Stimulated activated CD8-positive, alpha-beta memory T cell treated with anti-CD3 and anti-CD28 coated beads, Interleukin-15, amount 100 ng/mL, for 1 hour (primary cell): ENCODE results near the gene MCFD2.
A peak's percentile ranks its signal among the peaks of the same experiment; 100 is the strongest.

ENCODE experiments used
- DNase-seq: peaks from one replicate; pipeline ENCODE4 v3.0.0-alpha.2; 2020; ENCODE audit warnings: low read depth

Gene MCFD2

DNA sequence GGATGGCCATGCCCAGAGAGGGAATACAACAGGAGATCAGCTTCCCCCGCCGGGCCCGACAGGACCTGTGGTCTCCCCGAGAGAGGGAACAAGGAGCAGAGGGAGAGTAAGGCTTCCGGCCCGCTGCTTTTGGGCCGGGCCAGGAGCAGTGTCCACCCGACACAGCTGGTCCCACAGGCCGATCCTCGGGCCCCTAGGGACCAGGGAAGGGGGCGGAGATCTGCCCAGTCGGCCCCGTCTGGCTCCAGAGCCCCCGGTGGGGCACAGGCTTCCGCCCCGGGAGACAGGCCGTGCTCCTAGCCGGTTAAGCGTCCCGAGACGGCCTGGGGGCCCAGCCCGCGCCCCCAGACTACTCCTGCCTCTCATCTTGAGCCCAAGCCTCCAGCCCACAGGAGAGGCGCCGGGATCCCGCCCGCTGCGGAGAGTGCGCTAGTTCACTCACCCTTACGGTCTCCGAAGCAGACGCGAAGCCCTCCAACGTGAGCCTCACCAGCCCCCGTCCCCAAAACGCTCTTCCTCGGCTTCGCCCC is at the start of gene MCFD2:
Gene MCFD2, minus strand, starts transcription at position 526 of the 530 bp plus-strand sequence. CDS start 6,635 bp downstream, outside the sequence.
- DNase-seq, result no peak

DNA sequence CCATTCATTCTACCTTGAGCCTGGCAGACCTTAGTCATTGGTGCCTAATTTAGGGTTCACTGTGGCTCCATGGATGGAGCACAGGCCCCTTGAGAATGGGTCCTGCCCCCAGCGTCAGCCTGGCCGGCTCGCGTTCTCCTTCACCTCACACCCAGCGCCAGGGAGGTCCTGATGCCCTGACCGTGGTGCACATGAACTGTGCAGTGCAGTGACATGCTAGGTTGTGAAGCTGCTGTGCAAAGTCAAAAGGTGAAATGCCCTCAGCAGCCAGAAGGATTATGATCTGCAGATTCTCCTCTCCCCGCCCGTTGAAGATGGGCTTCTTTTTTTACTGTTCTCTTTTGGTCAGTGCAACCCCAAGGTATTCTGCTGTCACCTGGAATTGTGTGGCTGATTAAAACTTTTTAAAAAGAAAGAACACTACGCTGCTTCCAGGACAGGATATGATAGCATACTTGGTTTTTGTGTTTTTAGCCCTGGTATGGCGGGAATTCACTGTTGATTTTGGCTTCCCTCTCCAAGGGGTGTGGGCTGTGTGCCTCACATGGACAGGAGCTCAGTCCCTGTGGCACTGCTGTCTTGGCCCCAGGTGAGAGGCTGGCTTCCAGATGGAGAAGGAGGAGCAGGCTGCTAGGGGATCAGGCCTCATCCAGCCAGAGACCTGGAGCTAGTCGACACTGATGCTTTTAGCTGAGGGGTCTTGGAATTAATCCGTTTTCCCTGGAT is 49.4 kb upstream of the MCFD2 start:
- no peak for DNase-seq

DNA sequence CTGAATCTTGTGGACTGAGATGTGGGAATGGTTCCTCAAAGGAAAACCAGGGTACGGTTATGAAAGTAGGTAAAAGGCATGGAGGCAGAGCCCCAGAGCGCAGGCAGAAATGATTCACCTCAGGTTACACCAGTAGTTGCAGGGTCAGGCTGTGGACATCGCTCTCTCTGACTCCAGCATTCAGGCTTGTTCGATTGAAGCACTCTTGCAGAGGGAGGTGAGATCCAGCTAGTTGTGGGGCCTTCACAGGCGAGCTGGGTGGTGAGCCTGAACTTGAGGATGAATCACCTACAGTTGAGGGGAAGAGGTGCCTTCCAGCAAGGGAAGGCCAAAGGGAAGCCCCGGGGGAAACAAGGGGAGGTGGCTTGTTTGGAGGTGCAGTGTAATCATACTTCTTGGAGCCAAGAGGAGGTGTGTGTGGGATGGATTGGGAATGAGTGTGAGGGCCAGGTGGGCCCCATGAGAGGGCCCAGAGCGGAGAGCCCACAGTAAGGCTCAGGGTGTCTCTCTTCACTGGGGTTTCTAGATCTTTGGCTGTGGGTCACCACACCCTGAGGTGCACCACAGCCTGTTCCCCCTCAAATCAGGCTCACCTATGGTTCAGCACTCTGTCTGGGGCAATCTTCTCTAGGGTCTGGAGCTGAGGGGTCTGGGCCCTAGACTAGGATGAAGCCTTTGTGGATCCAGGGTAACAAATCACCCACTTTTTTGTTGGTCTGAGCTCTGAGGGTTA is 48.5 kb upstream of the MCFD2 start:
- no peak for DNase-seq

DNA sequence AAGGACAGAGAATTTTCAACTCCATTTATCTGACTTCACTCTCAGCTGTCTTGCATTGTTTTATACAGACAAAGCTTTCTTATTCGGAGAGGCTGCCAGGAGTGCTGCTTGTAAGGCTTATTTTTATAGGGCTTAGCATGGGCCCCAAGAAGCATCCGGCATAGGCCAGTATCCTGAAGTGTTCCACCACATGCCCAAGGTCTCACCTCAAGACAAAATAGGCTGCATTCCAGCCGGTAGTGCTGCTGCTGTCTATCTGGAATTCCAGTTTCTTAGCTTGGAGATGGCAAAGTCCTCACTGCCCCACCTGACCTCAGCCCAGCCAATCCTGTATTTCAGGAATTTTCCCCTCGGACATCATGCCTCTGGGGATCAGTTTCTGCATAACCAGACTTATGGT is 47.6 kb upstream of the MCFD2 start:
- DNase-seq, result no peak

DNA sequence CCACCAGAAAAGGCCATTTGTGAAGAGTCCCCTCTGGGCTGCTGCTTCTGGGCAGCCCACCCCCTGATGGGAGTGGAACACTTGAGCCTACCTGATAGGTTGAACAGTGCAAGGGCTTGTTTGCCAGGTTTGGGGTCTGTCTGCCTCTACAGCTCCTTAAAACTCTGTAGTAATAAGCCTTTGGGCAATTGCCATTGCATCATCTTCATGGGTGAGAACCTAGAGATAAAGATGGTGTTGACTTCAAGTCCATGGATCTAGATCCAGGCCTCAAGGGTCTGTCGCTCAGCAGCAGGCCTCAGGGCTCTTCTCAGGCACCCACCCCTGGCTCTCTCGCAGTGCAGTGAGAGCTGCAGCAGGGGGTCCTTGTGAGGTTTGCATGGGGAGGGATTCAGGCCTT is 47.1 kb upstream of the MCFD2 start:
- DNase-seq, result no peak

DNA sequence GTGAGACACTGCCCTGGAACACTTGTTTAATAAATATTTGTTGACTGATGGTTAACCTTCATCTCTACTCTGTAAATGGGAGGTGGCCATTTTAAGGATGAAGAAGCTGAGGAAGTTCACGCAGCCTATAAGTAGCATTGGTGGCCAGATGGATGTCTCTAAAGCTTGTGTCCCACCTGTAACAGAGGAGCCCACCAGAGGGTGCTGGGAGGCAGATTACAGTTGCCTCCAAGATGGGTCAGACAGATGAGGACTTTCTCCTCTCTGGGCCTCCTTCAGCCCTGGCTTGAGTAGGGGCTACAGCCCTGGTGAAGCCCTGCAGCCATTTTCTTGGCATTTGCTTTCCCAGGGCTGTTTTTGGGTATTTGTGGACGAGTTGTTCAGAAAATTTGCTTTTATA is 45.0 kb upstream of the MCFD2 start:
- no peak for DNase-seq

DNA sequence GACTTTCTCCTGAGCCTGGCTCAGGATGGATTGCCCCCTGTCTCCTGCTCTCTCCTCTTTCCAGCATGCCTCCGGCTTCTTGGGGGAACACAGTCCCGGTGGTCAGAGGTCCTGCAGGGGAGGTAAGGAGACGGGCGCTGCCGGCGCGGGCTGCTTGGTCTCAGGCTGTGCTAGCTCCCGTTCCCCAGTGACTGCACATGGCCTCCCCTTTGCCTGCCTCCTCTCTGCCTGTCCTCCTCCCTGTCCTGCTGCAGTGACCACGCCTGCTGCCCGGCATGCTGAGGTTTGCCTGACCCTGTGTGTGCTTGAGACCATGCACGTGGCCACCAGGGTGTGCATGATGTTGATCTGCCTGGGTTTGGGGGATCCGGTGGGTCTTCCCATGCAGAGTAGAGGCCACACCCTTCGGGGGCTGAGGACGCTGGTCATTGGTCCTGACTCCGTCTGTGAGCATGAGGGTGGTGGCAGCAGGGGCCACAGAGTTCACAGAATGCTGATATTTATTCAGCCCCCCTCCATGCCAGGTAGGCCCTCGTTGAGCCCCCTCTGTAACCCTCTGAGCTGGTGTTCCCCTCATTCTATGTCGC is 42.9 kb upstream of the MCFD2 start:
- DNase-seq, result no peak

DNA sequence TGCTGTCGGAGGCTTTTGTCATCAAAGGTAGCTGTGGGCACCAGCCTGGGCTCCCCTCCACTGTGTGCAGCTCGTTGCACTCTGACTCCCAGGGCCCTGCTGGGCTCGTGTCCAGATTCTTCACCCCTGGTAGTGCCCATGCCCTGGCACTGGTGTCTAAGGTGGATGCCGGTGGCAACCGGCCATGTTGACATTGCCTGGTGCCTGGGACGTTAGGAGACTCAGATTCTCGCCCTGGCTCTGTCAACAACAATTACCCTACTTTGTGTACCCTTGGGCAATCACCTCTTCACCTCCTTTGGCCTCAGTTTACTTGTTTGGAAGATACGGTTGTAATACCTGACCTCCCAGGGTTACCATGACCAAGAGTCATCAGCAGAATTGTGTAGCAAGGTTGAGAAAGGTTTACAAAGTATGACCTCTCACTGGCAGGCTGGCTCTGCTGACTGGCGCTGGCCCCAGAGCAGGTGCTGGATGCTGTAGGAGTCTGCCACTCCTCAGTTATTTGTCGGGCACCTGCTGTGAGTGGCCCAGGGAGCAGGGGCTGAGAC is 41.5 kb upstream of the MCFD2 start:
- DNase-seq, result no peak

DNA sequence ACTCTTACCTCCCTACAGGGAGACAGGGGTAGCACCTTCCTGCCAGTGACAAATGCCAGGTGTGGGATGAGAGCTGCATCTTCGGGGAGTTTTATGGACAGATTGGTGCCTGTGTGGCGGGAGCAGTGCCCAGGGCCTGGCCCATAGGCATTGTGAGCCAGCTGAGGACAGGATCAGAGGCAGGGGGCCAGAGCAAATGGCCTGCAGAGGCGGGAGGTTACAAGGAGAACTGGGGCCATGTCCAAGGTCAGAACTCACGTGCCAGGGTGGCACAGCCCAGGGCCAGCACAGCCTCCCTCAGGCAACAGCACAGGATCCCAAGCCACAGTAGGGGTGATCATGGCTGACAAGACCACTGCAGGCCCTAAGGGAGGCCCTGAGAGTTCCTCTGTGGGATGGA is 40.2 kb upstream of the MCFD2 start:
- no peak for DNase-seq

DNA sequence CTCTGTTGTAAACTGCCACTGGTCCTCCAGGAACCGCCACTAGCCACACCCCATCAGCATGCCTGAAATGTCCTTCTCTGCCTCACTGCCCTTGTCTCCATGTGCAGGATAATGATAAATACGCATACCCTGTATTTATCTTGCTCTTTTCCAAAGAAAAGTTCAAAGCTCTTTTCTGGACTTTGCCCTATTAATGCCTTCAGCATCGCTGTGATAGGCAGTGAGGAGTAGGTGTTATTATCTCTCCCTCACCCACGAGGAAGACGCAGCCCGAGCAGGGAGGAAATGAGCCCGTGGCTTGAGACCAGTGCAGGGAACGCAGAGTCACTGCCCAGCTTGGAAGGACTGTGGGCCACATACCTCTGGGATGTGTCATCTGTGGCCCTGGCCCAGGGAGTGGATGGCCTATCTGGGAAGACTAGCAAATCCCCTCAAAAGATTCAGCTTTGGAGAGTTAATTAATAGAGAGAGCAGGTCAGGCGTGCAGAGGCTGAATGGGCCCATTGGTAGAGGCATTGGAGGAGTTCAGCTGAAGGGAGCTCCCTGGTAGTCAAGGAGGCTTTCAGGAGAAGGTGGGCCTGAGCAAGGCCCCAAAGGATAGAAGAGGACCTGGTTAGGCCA is 39.5 kb upstream of the MCFD2 start:
- DNase-seq, result no peak

DNA sequence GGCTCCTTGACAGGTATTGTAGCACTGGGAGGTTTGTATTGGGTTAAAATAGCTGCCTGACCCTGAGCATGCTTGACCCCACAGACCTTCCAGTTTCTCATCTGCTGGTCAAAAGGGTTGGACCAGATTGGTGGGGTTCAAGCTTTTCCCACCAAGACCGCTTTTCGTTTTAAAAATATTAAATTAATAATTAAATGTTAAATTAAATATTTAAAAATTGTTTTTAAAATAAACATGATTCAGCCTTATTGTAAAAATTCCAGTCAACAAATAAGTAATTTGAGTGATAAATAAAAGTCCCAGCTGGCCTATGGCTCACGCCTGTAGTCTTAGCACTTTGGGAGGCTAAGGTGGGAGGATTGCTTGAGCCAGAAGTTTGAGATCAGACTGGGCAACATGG is 36.6 kb upstream of the MCFD2 start:
- no peak for DNase-seq

DNA sequence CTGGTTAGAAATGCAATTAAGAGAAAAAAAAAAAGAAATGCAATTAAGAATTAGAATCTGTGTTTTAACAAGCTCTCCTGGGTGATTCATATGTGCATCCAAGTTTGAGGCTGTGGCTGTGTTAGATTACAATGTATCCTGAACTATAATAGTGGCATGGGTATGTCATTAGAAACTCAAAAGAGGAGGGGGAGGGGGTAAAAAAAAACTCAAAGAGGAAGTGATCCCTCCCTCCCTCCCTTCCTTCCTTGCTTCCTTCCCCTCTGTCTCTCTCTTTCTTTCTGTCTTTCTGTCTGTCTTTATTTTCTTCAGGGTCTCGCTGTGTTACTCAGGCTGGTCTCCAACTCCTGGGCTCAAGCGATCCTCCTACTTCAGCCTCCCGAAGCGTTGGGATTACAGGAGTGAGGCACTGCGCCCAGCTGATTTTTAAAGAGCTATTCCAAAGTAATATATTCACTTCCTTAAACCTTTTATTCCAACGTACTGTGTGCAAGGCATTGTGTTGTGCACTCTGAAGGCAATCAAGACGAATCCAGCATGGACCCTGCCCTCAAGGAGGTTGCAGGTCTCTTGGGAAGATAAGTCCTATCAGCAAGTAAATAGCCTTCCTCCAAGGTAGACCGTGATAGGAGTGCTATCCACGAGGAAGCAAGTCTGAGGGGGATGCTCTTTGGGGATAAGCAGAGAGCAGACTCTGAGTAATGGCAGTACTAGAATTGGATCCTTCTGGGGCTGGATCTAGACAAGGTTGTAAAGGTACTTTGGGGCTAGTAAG is 35.9 kb upstream of the MCFD2 start:
- DNase-seq, result no peak

DNA sequence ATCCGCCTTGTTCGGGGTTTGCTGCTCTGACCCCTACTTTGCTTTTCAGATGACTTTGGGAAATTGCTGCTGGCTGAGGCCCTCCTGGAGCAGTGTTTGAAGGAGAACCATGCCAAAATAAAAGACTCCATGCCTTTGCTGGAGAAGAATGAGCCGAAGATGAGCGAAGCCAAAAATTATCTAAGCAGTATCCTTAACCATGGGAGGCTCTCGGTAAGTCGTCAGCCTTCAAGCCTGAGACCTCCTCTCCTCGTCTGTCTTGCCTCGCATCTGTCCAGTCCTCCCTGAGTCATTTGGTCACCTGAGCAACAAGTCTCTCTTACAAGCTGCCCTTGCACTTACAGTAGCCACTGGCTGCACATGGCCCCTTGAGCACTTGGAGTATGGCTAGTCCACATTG is 34.7 kb upstream of the MCFD2 start:
- no peak for DNase-seq

DNA sequence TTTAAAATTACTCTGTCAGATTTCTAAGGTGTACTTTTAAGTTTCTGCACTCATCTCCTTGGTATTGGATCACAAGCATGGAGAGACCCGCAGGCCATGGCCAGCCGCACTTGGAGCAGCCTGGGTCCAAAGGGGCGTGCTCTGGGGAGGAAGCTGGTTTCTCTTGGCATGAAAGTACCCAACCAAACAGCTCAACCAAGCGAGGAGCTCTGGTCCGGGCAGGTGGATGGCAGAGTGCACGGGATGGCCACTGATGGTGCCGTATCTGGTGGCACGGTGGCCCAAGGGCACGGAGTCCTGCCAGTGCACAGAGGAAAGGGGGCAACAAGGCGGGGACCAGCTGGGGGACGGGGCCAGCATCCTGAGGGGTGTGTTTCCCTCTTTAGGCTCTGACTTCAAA is 32.2 kb upstream of the MCFD2 start:
- DNase-seq, result no peak

DNA sequence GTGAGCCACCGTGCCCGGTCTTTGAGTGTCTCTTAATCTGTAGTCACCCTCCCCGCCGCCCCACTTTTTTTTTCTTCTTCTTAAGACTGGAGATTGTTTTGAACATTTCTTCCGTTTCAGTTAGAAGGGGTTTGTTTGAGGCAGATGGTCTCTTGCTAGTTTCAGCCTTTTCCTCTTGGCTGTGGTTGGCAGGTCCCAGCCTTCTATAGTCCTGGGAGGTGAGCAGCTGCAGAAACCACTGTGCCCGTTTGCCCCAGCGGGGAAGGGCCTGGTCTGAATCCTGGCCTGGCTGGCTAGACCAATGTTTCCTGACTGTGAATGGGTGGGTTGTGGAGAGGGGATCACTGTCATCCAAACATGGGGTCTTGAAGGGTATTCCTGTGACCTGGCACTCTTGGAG is 30.1 kb upstream of the MCFD2 start:
- DNase-seq, result no peak

DNA sequence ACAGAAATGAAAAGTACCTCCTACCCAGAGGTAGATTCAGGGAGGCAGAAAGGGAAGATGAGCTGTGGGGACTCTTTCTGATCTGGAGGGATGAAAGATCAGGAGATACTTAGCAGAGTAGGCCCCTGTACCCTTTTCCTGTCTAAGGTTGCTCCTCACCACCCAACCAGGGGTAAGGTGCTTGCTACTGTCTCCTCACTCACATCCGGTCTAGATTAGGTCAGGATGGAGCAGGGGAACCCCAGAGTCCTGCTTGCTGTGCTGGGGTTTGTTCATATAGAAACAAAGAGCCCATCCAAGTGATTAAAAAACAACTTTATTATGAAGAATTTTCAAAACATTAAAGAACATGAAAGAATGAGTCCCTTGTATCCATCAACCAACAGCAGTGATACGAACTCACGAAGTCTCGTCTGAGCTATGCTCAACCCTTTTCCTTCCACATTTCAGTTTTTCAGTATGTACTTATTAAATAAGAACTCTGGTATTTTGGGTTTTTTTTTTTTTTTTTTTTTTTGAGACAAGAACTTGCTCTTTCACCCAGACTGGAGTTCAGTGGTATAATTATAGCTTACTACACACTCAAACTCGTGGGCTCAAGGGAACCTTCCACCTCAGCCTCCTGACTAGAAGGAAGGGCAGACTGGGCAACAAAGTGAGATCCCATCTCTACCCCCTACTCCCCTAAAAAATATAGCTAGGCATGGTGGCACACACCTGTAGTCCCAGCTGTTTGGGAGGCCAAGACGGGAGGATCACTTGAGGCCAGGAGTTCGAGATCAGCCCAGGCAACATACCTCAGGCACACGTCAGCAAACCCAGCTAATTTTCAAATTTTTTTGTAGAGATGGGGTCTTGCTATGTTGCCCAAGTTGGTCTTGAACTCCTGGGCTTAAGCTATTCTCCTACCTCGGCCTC is 28.5 kb upstream of the MCFD2 start:
- DNase-seq, result no peak

DNA sequence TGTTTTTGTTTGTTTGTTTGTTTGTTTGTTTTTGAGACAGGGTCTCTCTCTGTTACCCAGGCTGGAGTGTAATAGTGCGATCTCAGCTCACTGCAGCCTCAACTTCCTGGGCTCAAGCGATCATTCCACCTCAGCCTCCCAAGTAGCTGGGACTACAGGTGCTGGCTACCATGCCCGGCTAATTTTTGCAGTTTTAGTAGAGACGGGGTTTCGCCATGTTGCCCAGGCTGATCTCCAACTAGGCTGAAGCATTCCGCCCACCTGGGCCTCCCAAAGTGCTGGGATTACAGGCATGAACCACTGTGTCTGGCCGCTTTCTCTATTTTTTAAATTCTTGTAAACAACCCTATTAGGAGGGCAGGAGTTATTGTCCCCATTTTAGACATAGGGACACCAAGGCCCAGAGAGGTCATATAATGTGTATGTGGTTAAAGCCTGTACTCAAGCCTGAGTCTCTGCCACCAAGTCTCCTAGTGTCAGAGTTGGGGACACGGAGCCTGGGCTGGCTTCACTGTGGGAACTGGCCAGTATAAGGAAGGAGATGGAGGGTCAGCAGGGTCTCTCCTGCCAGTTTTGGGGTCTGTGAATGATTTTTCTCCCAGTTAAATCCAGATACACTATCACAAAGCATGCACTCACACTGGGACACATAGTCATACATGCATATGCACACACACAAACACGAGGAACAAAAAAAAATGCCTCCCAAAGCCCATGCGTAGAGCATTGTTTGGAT is 27.5 kb upstream of the MCFD2 start:
- no peak for DNase-seq

DNA sequence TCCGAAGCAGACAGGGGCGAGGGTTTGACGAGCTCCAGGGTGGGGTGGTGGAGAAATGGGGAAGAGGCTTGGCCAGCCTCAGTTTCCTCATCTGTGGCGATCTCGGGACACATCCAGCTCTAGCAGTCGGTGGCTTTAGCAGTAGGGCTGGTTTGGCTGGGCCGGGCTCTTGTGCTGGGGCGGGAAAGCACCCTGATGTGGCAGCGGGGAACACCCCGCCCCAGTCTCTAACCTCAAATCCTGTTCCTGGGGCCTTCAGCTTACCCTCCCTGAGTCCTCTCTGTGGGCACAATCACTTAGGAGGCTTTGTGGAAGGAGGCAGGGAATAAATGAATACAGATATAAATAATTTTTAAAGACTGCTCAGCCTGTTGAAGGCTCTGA is 26.5 kb upstream of the MCFD2 start:
- DNase-seq, result peak; percentile 38

DNA sequence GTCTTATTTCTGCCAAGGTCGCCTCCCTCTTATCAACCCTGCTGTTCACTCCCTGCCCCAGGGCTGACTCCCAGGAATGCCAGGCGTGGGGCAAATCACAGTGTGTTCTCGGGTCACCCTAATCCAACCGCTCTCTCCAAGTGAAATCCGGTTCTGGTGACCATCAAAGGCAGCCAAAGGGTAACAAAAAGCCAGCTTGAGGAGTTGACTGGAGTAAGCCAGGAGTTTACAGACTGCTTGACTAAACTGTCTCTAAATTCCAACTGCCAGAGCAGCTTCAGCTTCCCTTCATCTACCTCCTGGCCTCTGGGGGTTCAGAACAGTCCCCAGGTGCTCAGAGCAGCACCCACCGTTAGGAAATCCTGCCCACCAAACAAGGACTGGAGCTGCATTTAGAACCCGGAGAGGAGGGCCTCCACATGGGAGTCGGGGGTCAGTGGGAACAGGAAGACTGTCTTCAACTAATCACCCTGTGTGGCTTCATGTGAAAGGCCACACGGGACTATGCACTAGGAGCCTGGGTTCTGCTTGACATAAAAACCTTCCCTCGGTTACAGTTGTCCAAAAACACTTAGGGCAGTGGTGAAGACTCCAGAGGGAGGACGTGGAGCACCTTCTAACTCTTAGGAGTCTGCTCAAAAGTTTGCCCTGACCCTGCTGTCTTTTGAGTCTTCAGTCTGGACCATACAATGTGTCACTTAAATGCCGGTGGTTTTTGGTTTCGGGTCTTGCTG is 24.2 kb upstream of the MCFD2 start:
- no peak for DNase-seq
